NCI-H2171 treated with DMSO at 0.1 percent for 48 hours (cell line): ENCODE results near the gene YWHAQ.
A peak's percentile ranks its signal among the peaks of the same experiment; 100 is the strongest.
"Not testable (repeated sequence)": the region's sequence is repeated elsewhere in the genome, so short reads cannot be mapped to it uniquely, and the experiment has no call there.

Experiments
- DNase-seq: peaks from one replicate; lab custom pipeline; 2025; lab: John Stamatoyannopoulos, UW

The YWHAQ gene

GRCh38 chr2:9631878-9632700 lies 1.3 kb upstream of the YWHAQ start:
- DNase-seq = no peak

DNA sequence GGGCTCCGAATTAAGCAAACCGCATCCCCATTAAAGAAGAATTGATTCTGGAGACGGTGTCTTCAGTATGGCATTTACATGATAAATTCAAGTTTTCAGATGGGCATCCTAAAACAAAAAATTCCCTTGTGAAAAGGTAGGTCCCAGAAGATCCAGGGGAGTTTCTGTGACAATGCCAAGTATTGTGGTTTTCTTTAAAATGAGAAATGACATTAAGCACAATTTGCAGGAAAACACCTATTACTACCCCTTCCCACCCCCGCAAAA lies 689 bp upstream of the YWHAQ start:
- no peak for DNase-seq

- peak; percentile 85 for DNase-seq
Observed at GRCh38 chr2:9630117-9630735, 571 bp downstream of the YWHAQ start.

- peak; percentile 39 for DNase-seq
Observed at GRCh38 chr2:9629222-9630116, 1.3 kb downstream of the YWHAQ start.

GRCh38 chr2:9627310-9627709 lies 3.5 kb downstream of the YWHAQ start:
- DNase-seq = no peak

GRCh38 chr2:9623151-9623550 lies 7.6 kb downstream of the YWHAQ start:
- DNase-seq = no peak

GRCh38 chr2:9621655-9622054 lies 9.1 kb downstream of the YWHAQ start:
- DNase-seq = not testable (repeated sequence)

DNA sequence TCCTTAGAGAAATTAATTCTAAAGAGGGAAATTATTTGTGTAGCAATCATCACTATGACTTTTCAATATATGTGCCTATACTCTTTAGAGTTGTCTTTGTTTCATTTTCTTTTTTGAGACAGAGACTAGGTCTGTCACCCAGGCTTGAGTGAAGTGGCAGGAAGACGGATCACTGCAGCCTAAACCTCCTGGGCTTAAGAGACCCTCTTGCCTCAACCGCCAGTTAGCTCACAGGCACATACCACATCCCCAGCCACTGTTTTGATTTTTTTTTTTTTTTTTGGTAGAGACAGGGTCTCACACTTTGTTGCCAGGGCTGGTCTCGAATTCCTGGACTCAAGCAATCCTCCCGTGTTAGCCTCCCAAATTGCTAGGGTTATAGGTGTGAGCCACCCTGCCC lies 12.4 kb downstream of the YWHAQ start:
- no peak for DNase-seq

DNA sequence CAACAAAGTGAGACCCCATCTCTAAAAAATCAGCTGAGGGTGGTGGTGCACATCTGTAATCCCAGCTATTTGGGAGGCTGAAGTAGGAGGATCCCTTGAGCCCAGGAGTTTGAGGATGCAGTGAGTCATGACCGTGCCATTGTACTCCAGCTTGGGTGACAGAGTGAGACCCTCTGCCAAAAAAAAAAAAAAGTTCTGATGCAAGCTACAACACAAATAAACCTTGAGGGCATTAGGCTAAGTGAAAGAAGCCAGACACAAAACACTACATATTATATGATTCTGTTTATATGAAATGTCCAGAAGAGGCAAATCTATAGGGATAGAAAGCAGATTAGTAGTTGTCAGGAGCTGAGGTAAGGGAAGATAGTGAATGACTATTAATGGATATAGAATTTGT lies 13.0 kb downstream of the YWHAQ start:
- no peak for DNase-seq

GRCh38 chr2:9617296-9617695 lies 13.5 kb downstream of the YWHAQ start:
- no peak for DNase-seq

GRCh38 chr2:9614562-9614961 lies 16.2 kb downstream of the YWHAQ start:
- no peak for DNase-seq

GRCh38 chr2:9613291-9613690 lies 17.5 kb downstream of the YWHAQ start:
- no peak for DNase-seq

DNA sequence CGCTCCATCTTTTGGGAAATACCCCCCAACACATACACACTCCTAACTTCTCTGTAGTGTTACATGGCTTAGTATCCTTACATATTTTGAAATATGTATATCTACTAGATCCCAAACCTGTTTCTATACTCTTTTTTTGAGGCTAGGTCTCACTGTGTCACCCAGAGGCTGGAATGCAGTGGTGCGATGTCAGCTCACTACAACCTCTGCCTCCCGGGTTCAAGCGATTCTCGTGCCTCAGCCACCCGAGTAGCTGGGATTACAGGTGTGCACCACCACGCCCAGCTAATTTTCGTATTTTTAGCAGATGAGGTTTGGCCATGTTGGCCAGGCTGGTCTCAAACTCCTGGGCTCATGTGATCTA lies 19.3 kb downstream of the YWHAQ start:
- DNase-seq = not testable (repeated sequence)

- no peak for DNase-seq
Observed at GRCh38 chr2:9610781-9611548, 19.8 kb downstream of the YWHAQ start.

DNA sequence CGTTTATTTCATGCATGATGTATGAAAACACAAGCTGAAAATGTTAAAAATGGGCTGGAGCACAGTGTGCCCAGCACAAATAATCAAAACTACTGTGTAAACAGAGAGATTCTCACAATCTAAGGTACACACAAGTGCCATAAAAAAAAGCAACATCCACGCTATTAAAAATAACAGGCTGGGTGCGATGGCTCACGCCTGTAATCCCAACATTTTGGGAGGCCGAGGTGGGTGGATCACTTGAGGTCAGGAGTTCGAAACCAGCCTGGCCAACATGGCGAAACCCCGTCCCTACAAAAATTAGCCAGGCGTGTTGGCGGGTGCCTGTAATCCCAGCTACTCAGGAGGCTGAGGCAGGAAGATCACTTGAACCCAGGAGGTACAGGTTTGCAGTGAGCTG lies 22.3 kb downstream of the YWHAQ start:
- not testable (repeated sequence) for DNase-seq

DNA sequence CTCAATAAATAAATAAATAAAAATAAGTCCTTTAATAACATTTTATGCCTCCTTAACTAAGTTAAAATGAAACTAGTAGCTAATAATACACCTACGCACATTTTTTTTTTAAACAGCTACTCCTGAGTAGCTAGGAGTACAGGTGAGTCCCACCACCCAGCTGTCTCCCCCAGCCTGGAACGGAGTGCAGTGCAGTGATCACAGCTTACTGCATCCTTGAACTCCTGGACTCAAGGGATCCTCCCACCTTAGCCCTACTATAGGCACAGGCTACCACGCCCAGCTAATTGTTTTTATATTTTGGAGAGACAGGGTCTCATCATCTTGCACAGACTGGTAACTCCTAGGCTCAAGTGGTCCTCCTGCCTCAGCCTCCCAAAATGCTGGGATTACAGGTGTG lies 28.4 kb downstream of the YWHAQ start:
- DNase-seq = no peak

- no peak for DNase-seq
Observed at GRCh38 chr2:9601397-9601796, 29.4 kb downstream of the YWHAQ start.

- no peak for DNase-seq
Observed at GRCh38 chr2:9599430-9599829, 31.4 kb downstream of the YWHAQ start.

GRCh38 chr2:9596621-9597311 lies 34.0 kb downstream of the YWHAQ start:
- DNase-seq = no peak

DNA sequence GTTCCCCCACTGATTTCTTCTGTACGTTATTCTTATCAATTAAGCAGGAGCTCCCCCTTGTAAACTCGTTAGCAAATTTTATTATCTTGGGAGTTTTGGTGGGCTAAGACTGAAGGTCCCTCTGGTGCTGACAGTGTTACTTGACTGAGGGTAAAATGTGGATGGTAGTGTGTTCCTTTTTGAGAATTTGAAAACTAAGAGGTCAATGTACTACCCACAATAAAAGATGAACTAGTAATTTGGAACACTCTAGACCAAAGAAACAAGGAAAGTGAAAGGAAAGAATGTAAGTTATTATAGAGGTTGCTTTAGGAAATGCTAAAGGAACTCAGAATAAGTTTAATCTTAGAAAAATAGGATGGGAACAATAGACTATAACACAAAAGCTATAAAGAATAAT lies 35.1 kb downstream of the YWHAQ start:
- no peak for DNase-seq

DNA sequence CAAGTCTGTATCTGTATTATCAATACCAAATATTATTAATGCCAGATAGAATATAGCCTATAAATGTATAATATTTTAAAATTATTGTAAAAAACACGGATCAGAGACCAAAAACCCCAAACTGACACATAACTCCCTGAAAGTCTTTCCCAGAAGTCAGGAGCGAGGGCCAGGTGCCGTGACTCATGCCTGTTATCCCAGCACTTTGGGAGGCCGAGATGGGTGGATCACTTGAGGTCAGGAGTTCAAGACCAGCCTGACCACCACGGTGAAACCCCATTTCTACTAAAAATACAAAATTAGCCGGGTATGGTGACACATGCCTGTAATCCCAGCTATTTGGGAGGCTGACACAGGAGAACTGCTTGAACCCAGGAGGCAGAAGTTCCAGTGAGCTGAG lies 35.5 kb downstream of the YWHAQ start:
- not testable (repeated sequence) for DNase-seq
